GM12878 (cell line): ENCODE measurements around the gene BRD3. TPM values are rescaled to one million over a fixed set of nuclear protein-coding genes. Genes with fewer than 3 reads are reported as not detected.

ENCODE experiments used
- ATAC-seq: fragments of 200-7000 bp; cut with Tn5 transposase; 3 replicates; pipeline ENCODE4 v1.9.1; 2020; ENCODE audit warnings: mild to moderate bottlenecking, moderate library complexity
- BruUV-seq: library from RNA; stranded (reverse); fragments of 400-500 nt; replicated peaks from 2 replicates; lab custom pipeline; 2021; lab: Mats Ljungman, UMichigan
- CTCF ChIA-PET: fragments of 300-600 bp; sonication (Branson Sonifier 250); formaldehyde crosslinking; extraction: SDS; loops from one replicate; lab custom pipeline; 2021; ENCODE audit warnings: inconsistent platforms; lab: Yijun Ruan, JAX
- POLR2A ChIA-PET: fragments of 350-600 bp; formaldehyde crosslinking; extraction: SDS; loops from one replicate; lab custom pipeline; 2021; ENCODE audit warnings: inconsistent platforms; lab: Charles Lee
- RAD21 ChIA-PET: fragments of 300-600 bp; sonication (Branson Sonifier 250); formaldehyde crosslinking; loops from one replicate; lab custom pipeline; 2023; ENCODE audit warnings: antibody characterized with exemption; ENCODE audit not compliant: unreplicated experiment; lab: Charles Lee
- SMC1A ChIA-PET: fragments of 300-600 bp; sonication (Branson Sonifier 250); formaldehyde crosslinking; loops from one replicate; lab custom pipeline; 2023; ENCODE audit not compliant: unreplicated experiment, uncharacterized antibody; lab: Charles Lee
- DNase-seq: peaks from one replicate; pipeline ENCODE4 v3.0.0-alpha.2; 2011; ENCODE audit warnings: low read depth, low spot score
- FAIRE-seq: peaks from 3 replicates; lab custom pipeline; 2011; peaks lifted over from hg19 to GRCh38; lab: Jason Lieb, UNC
- H2AFZ ChIP-seq: 2 replicates; pipeline ENCODE4 v1.6.0; 2011; ENCODE audit warnings: low read depth, low read length, control low read depth; ENCODE audit not compliant: control insufficient read depth
- H3K27ac ChIP-seq: 2 replicates; pipeline ENCODE4 v1.5.1; 2011; ENCODE audit warnings: control low read depth; ENCODE audit not compliant: control insufficient read depth, insufficient read depth
- H3K27me3 ChIP-seq, 2 experiments: replicated peaks in 1 of 2; 2 replicates each; pipeline versions ENCODE4 v1.6.0 to v1.6.1; 2011; ENCODE audit warnings: low read length in 1 of 2; ENCODE audit not compliant: control insufficient read depth in 2 of 2, insufficient read depth in 2 of 2
- H3K36me3 ChIP-seq, 2 experiments: 2 replicates each; pipeline ENCODE4 v1.5.1; 2011; ENCODE audit warnings: low read length in 1 of 2; ENCODE audit not compliant: control insufficient read depth in 2 of 2, insufficient read depth in 2 of 2
- H3K4me1 ChIP-seq: 2 replicates; pipeline ENCODE4 v1.6.1; 2011; ENCODE audit warnings: mild to moderate bottlenecking, low read length, moderate library complexity, mixed read lengths; ENCODE audit not compliant: control insufficient read depth, insufficient read depth
- H3K4me2 ChIP-seq: 2 replicates; pipeline ENCODE4 v1.6.0; 2011; ENCODE audit warnings: control low read depth; ENCODE audit not compliant: control insufficient read depth, insufficient read depth
- H3K4me3 ChIP-seq: fragments of 200-600 bp; sonication (generic); 2 replicates; pipeline ENCODE4 v1.5.1; 2016
- H3K79me2 ChIP-seq: 2 replicates; pipeline ENCODE4 v1.6.0; 2011; ENCODE audit warnings: low read length; ENCODE audit not compliant: control insufficient read depth, insufficient read depth
- H3K9ac ChIP-seq: 2 replicates; pipeline ENCODE4 v1.8.0; 2011; ENCODE audit warnings: low read length, control low read depth, mixed read lengths; ENCODE audit not compliant: control insufficient read depth, insufficient read depth
- H3K9me3 ChIP-seq: replicated peaks from 3 replicates; pipeline ENCODE4 v1.5.1; 2011; ENCODE audit warnings: mild to moderate bottlenecking, low read length; ENCODE audit not compliant: control insufficient read depth, insufficient read depth
- H4K20me1 ChIP-seq: 2 replicates; pipeline ENCODE4 v1.6.0; 2011; ENCODE audit not compliant: control insufficient read depth, insufficient read depth
- CBFB ChIP-seq: IDR thresholded peaks from 2 replicates; pipeline ENCODE4 v1.6.1; 2016; ENCODE audit warnings: antibody characterized with exemption, low read depth
- CHD4 ChIP-seq: fragments of 200-600 bp; sonication (generic); IDR thresholded peaks from 2 replicates; pipeline ENCODE4 v1.6.1; 2016; ENCODE audit warnings: mild to moderate bottlenecking
- HDAC2 ChIP-seq: fragments of 200-600 bp; sonication (generic); IDR thresholded peaks from 2 replicates; pipeline ENCODE4 v1.6.1; 2017
- RUNX3 ChIP-seq: IDR thresholded peaks from 2 replicates; pipeline ENCODE4 v1.6.1; 2012; ENCODE audit warnings: low read length, inconsistent platforms
- SMC3 ChIP-seq: IDR thresholded peaks from 2 replicates; pipeline ENCODE4 v1.6.1; 2011; ENCODE audit warnings: low read length, improper control_type of control experiment, borderline replicate concordance
- SRF ChIP-seq, 2 experiments: IDR thresholded peaks; 2 replicates each; pipeline ENCODE4 v1.6.1; 2011; ENCODE audit warnings: low read depth in 2 of 2, low read length in 2 of 2, mild to moderate bottlenecking in 1 of 2, moderate library complexity in 1 of 2
- SUZ12 ChIP-seq: fragments of 200-600 bp; sonication (generic); IDR thresholded peaks from one replicate; pipeline ENCODE4 v1.6.1; 2018; ENCODE audit warnings: antibody characterized with exemption, mild to moderate bottlenecking; ENCODE audit not compliant: unreplicated experiment
- TARDBP ChIP-seq: IDR thresholded peaks from 2 replicates; pipeline ENCODE4 v1.6.1; 2016; ENCODE audit warnings: borderline replicate concordance
- WRNIP1 ChIP-seq: IDR thresholded peaks from 2 replicates; pipeline ENCODE4 v1.6.1; 2011; ENCODE audit warnings: low read depth, low read length, improper control_type of control experiment, borderline replicate concordance
- WGBS: methylation state at CpG from one replicate; pipeline ENCODE4 v1.1.6; 2016; ENCODE audit warnings: low lambda C conversion rate; ENCODE audit not compliant: insufficient replicate concordance, insufficient coverage; ENCODE audit errors: missing lambda C conversion rate; 5-methylcytosine and 5-hydroxymethylcytosine counted together
- in situ Hi-C: fragments of 300-500 bp; cut with MboI; formaldehyde crosslinking; loops from 9 replicates; pipeline ENCODE4 v1.14.3; 2018; ENCODE audit warnings: mixed read lengths
- intact Hi-C: fragments of 100-400 bp; cut with micrococcal nuclease; formaldehyde crosslinking; loops from one replicate; pipeline ENCODE4 v1.14.2; 2022; ENCODE audit not compliant: unreplicated experiment
- polyA plus RNA-seq, 11 experiments: library from polyadenylated mRNA; depleted of rRNA in 4 of 11; unstranded in 6 of 11; stranded (reverse) in 5 of 11; fragments of >200 nt; fragmentation: Nextera tagmentation in 4 of 11; fragmentation: Illumina TruSeq in 1 of 11; extraction: Ambion mirVana in 4 of 11; extraction: Trizol in 1 of 11; gene quantifications; 1 replicate in 1 of 11; 2 replicates in 10 of 11; pipeline versions ENCODE4 v1.2.1 to v1.2.3, GENCODE V29; 2011 to 2016; ENCODE audit warnings: inconsistent platforms in 2 of 11, missing spikeins in 2 of 11, low read depth in 1 of 11
- total RNA-seq, 4 experiments: library from RNA; depleted of rRNA in 3 of 4; stranded (reverse); fragments of >200 nt in 3 of 4; fragmentation: Illumina TruSeq in 1 of 4; extraction: Trizol in 1 of 4; gene quantifications; 2 replicates each; pipeline versions ENCODE4 v1.2.1 to v1.2.3, GENCODE V29; 2013 to 2021
- TF ChIP-seq, protein P1 (sequence below), 3 experiments: IDR thresholded peaks in 2 of 3; conservative IDR thresholded peaks in 1 of 3; 2 replicates each; pipeline ENCODE4 v1.5.1; 2011; ENCODE audit warnings: low read depth in 3 of 3, low read length in 3 of 3, mild to moderate bottlenecking in 3 of 3, control low read depth in 2 of 3, moderate library complexity in 2 of 3, inconsistent platforms in 1 of 3, mixed read lengths in 1 of 3; ENCODE audit not compliant: control insufficient read depth in 2 of 3, insufficient read depth in 1 of 3; ENCODE audit errors: extremely low read depth in 1 of 3
- TF ChIP-seq, protein P2 (sequence below): IDR thresholded peaks from 2 replicates; pipeline ENCODE4 v1.6.1; 2012; ENCODE audit warnings: improper control_type of control experiment, low read depth, low read length; ENCODE audit not compliant: insufficient replicate concordance
- TF ChIP-seq, protein P3 (sequence below): fragments of 450-650 bp; IDR thresholded peaks from 2 replicates; pipeline ENCODE4 v1.6.1; 2017; ENCODE audit warnings: mild to moderate bottlenecking, low read depth, inconsistent platforms; ENCODE audit not compliant: poor library complexity, severe bottlenecking

Gene BRD3
- total and polyA plus RNA-seq, 10 of the 15 experiments (the other 5 are each of a cell fraction or from before 2014, with no cell fraction given), result 0.53 to 20.8 (median 4.8) TPM

DNA sequence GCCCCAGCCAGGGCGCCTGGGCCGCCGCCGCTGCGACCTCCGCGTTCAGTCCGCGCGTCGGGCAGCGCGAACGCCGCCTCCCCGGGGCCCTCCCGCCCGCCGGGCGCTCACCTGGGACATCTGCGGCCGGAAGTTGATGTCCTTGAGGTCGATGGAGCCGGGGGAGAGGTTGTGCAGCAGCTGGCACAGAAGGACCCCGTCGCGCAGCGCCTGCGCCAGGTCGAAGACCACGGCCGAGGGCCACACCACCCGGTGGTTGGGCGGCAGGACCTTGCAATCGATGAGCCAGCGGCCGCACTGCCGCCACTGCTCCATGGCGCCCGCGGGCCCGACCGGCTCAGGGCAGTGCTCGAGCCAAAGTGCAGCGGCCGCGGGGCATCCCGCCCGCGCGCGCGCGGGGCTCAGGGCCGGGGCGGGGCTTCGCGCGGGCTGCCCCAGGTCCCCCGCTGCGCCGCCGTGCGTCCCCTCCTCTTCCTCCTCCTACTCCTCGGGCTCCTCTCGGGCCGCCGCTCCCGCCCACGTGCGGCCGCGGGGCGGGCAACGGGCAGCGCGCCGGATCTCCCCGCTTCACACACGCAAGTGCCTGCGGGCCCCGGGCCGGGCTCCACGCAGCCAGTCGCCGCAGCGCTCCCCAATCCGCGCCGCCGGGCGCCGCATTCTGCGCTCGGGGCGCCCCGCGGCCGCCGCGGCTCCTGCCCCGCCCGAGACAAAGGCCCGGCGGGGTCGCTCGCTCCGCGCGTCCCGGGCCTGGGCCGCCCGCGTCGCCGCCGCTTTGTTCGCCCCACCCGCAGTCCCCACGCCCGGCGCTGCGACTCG, 75.7 kb downstream of the BRD3 start, which contains the start of gene VAV2:
Gene VAV2 (minus strand): TSS at position 361 of the 816 bp plus-strand sequence. CDS start 46 bp downstream, at position 315.
- H3K79me2 ChIP-seq, result peaks cover 56% of the 10 kb centered on the region
- ChIA-PET CTCF (interaction anchor here (1.3 to 4.6 kb wide), 10 partner anchors 30 to 249 kb away, joined by 3 to 177 read pairs (median 24); no protein-coding TSS in a partner anchor), SMC1A (interaction anchor here (1.6 to 3.6 kb wide), 5 partner anchors 30 to 210 kb away, joined by 7 to 53 read pairs (median 18); no protein-coding TSS in a partner anchor), POLR2A (interaction anchor here (1.4 kb wide), 1 partner anchor 47 kb away, joined by 12 read pairs; no protein-coding TSS in a partner anchor), RAD21 (interaction anchor here (0.6 to 4.3 kb wide), 15 partner anchors 33 to 257 kb away, joined by 3 to 76 read pairs (median 13); partner anchors contain the start of gene BRD3OS)
- H3K4me3 ChIP-seq, result peak within 1 kb of the TSS; percentile 96
- H3K4me2 ChIP-seq, result peak within 1 kb of the TSS; percentile 95
- BruUV-seq, result TSS peak; percentile 39
- in situ Hi-C loops (loop anchor here (5.0 kb wide), 1 partner anchor 205 kb away; no protein-coding TSS in a partner anchor), intact Hi-C loops (loop anchor here (2.0 to 5.0 kb wide), 4 partner anchors 37 to 405 kb away; no protein-coding TSS in a partner anchor)
- peaks cover 15% of the 10 kb centered on the region for H3K4me1 ChIP-seq
- FAIRE-seq (no peak), DNase-seq (no peak), ATAC-seq (peak; percentile 56)
- peak within 1 kb of the TSS; percentile 89 for H2AFZ ChIP-seq
- H3K9me3 ChIP-seq, result no peaks in the 10 kb centered on the region
- H4K20me1 ChIP-seq, result no peaks in the 10 kb centered on the region
- H3K27ac ChIP-seq, result peak within 1 kb of the TSS; percentile 86
- no peaks in the 10 kb centered on the region for H3K36me3 ChIP-seq
- no peaks in the 10 kb centered on the region for H3K27me3 ChIP-seq
- under 1% methylated on average over 83 of the region's 124 CpGs for WGBS
- H3K9ac ChIP-seq, result peak within 1 kb of the TSS; percentile 88
- TF ChIP-seq, protein P1, sequence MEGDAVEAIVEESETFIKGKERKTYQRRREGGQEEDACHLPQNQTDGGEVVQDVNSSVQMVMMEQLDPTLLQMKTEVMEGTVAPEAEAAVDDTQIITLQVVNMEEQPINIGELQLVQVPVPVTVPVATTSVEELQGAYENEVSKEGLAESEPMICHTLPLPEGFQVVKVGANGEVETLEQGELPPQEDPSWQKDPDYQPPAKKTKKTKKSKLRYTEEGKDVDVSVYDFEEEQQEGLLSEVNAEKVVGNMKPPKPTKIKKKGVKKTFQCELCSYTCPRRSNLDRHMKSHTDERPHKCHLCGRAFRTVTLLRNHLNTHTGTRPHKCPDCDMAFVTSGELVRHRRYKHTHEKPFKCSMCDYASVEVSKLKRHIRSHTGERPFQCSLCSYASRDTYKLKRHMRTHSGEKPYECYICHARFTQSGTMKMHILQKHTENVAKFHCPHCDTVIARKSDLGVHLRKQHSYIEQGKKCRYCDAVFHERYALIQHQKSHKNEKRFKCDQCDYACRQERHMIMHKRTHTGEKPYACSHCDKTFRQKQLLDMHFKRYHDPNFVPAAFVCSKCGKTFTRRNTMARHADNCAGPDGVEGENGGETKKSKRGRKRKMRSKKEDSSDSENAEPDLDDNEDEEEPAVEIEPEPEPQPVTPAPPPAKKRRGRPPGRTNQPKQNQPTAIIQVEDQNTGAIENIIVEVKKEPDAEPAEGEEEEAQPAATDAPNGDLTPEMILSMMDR (IDR thresholded peaks at IDR 0.05 in 2 of 3, conservative IDR thresholded peaks at IDR 0.05 in 1 of 3; ENCODE audit: control insufficient read depth in 2 of 3, extremely low read depth in 1 of 3, insufficient read depth in 1 of 3, low read depth in 3 of 3, low read length in 3 of 3), result no peak
- TF ChIP-seq CHD4 (no peak), SUZ12 (no peak), HDAC2 (no peak), CBFB (no peak), SRF (IDR thresholded peaks at IDR 0.05; ENCODE audit: low read depth in 2 of 2, low read length in 2 of 2) (no peak), SMC3 (no peak), WRNIP1 (no peak), TARDBP (no peak), RUNX3 (peak; percentile 37; the same call in 1 of the 2 replicates)
- TF ChIP-seq, protein P2, sequence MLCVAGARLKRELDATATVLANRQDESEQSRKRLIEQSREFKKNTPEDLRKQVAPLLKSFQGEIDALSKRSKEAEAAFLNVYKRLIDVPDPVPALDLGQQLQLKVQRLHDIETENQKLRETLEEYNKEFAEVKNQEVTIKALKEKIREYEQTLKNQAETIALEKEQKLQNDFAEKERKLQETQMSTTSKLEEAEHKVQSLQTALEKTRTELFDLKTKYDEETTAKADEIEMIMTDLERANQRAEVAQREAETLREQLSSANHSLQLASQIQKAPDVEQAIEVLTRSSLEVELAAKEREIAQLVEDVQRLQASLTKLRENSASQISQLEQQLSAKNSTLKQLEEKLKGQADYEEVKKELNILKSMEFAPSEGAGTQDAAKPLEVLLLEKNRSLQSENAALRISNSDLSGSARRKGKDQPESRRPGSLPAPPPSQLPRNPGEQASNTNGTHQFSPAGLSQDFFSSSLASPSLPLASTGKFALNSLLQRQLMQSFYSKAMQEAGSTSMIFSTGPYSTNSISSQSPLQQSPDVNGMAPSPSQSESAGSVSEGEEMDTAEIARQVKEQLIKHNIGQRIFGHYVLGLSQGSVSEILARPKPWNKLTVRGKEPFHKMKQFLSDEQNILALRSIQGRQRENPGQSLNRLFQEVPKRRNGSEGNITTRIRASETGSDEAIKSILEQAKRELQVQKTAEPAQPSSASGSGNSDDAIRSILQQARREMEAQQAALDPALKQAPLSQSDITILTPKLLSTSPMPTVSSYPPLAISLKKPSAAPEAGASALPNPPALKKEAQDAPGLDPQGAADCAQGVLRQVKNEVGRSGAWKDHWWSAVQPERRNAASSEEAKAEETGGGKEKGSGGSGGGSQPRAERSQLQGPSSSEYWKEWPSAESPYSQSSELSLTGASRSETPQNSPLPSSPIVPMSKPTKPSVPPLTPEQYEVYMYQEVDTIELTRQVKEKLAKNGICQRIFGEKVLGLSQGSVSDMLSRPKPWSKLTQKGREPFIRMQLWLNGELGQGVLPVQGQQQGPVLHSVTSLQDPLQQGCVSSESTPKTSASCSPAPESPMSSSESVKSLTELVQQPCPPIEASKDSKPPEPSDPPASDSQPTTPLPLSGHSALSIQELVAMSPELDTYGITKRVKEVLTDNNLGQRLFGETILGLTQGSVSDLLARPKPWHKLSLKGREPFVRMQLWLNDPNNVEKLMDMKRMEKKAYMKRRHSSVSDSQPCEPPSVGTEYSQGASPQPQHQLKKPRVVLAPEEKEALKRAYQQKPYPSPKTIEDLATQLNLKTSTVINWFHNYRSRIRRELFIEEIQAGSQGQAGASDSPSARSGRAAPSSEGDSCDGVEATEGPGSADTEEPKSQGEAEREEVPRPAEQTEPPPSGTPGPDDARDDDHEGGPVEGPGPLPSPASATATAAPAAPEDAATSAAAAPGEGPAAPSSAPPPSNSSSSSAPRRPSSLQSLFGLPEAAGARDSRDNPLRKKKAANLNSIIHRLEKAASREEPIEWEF, result no peak
- TF ChIP-seq, protein P3, sequence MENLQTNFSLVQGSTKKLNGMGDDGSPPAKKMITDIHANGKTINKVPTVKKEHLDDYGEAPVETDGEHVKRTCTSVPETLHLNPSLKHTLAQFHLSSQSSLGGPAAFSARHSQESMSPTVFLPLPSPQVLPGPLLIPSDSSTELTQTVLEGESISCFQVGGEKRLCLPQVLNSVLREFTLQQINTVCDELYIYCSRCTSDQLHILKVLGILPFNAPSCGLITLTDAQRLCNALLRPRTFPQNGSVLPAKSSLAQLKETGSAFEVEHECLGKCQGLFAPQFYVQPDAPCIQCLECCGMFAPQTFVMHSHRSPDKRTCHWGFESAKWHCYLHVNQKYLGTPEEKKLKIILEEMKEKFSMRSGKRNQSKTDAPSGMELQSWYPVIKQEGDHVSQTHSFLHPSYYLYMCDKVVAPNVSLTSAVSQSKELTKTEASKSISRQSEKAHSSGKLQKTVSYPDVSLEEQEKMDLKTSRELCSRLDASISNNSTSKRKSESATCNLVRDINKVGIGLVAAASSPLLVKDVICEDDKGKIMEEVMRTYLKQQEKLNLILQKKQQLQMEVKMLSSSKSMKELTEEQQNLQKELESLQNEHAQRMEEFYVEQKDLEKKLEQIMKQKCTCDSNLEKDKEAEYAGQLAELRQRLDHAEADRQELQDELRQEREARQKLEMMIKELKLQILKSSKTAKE, result no peak
